Panc1 (cell line): ENCODE data around the gene SLC25A24. TPM values are rescaled to one million over a fixed set of nuclear protein-coding genes. Genes with fewer than 3 reads are reported as not detected.
"Not testable (repeated sequence)": the region's sequence is repeated elsewhere in the genome, so short reads cannot be mapped to it uniquely, and the experiment has no call there.

ENCODE experiments used
- ATAC-seq: fragments of 200-7000 bp; cut with Tn5 transposase; 2 replicates; pipeline ENCODE4 v1.9.1; 2020; ENCODE audit warnings: mild to moderate bottlenecking, moderate library complexity
- BruUV-seq: library from RNA; stranded (reverse); fragments of 400-500 nt; replicated peaks from 2 replicates; lab custom pipeline; 2021; lab: Mats Ljungman, UMichigan
- CTCF ChIA-PET: fragments of 300-600 bp; sonication (Branson Sonifier 250); formaldehyde crosslinking; loops from one replicate; lab custom pipeline; 2022; ENCODE audit warnings: antibody characterized with exemption; lab: Charles Lee
- POLR2A ChIA-PET: fragments of 300-600 bp; sonication (Branson Sonifier 250); formaldehyde crosslinking; loops from one replicate; lab custom pipeline; 2022; ENCODE audit warnings: antibody characterized with exemption; lab: Charles Lee
- DNase-seq: peaks from one replicate; pipeline ENCODE4 v3.0.0-alpha.2; 2010; ENCODE audit warnings: low read depth, low spot score
- H3K27ac ChIP-seq: 2 replicates; pipeline ENCODE4 v1.5.1; 2011; ENCODE audit warnings: mild to moderate bottlenecking, low read length, inconsistent platforms
- H3K27me3 ChIP-seq: fragments of 200-500 bp; sonication (Bioruptor generic); 2 replicates; pipeline ENCODE4 v1.6.0; 2014; ENCODE audit warnings: low read length, inconsistent platforms; ENCODE audit not compliant: control insufficient read depth, insufficient read depth
- H3K36me3 ChIP-seq: fragments of 200-500 bp; sonication (Bioruptor generic); 2 replicates; pipeline ENCODE4 v1.5.1; 2014; ENCODE audit warnings: inconsistent platforms, mild to moderate bottlenecking, low read length, moderate library complexity; ENCODE audit not compliant: control insufficient read depth, insufficient read depth
- H3K4me1 ChIP-seq: 2 replicates; pipeline ENCODE4 v1.5.1; 2011; ENCODE audit warnings: inconsistent platforms, mild to moderate bottlenecking, low read length, moderate library complexity; ENCODE audit not compliant: control insufficient read depth, insufficient read depth
- H3K4me3 ChIP-seq, 2 experiments: 2 replicates each; pipeline ENCODE4 v1.5.1; 2011 to 2012; ENCODE audit warnings: low read depth in 2 of 2, low read length in 2 of 2, mild to moderate bottlenecking in 2 of 2, inconsistent platforms in 1 of 2, moderate library complexity in 1 of 2
- H3K9me3 ChIP-seq: fragments of 200-500 bp; sonication (Bioruptor generic); 2 replicates; pipeline ENCODE4 v1.5.1; 2014; ENCODE audit warnings: low read depth, mild to moderate bottlenecking, inconsistent platforms, low read length, moderate library complexity; ENCODE audit not compliant: control insufficient read depth, insufficient read depth
- CTCF ChIP-seq: fragments of 450-650 bp; IDR thresholded peaks from 2 replicates; pipeline ENCODE4 v1.5.1; 2017; ENCODE audit warnings: mild to moderate bottlenecking
- POLR2AphosphoS5 ChIP-seq: IDR thresholded peaks from 2 replicates; pipeline ENCODE4 v1.6.1; 2012; ENCODE audit warnings: mild to moderate bottlenecking, low read depth, low read length, moderate library complexity
- SIN3A ChIP-seq: IDR thresholded peaks from 2 replicates; pipeline ENCODE4 v1.6.1; 2012; ENCODE audit warnings: low read depth, mild to moderate bottlenecking, low read length, moderate library complexity, borderline replicate concordance; ENCODE audit not compliant: insufficient read depth
- TCF7L2 ChIP-seq: IDR thresholded peaks from 2 replicates; pipeline ENCODE4 v1.6.1; 2011; ENCODE audit warnings: mild to moderate bottlenecking, low read depth, low read length, inconsistent platforms
- in situ Hi-C: cut with HindIII; loops from 2 replicates; pipeline ENCODE4 v1.10.0; 2016; ENCODE audit warnings: low sequenced_read_pairs, low pct_unique_long_range_greater_than_20kb
- intact Hi-C: fragments of 100-400 bp; cut with micrococcal nuclease; formaldehyde crosslinking; loops from one replicate; pipeline ENCODE4 v1.10.0; 2022; ENCODE audit not compliant: unreplicated experiment
- total RNA-seq: library from RNA; stranded (reverse); gene quantifications from one replicate; pipeline ENCODE4 v1.2.1, GENCODE V29; 2021; ENCODE audit not compliant: unreplicated experiment
- TF ChIP-seq, protein P1 (sequence below), 2 experiments: IDR thresholded peaks; 2 replicates each; pipeline ENCODE4 v1.6.1; 2011 to 2012; ENCODE audit warnings: low read depth in 2 of 2, control low read depth in 1 of 2, low read length in 1 of 2, mild to moderate bottlenecking in 1 of 2, moderate library complexity in 1 of 2; ENCODE audit not compliant: insufficient read depth in 1 of 2

The SLC25A24 gene
- total RNA-seq, 1 experiment from 2014 or later, result 31.8 TPM

GRCh38 chr1:108151548-108151947 lies 48.6 kb downstream of the SLC25A24 start:
- in situ Hi-C loops, result no loop called here
- TF ChIP-seq CTCF (no peak), SIN3A (no peak), POLR2AphosphoS5 (no peak), TCF7L2 (no peak)
- TF ChIP-seq, protein P1, sequence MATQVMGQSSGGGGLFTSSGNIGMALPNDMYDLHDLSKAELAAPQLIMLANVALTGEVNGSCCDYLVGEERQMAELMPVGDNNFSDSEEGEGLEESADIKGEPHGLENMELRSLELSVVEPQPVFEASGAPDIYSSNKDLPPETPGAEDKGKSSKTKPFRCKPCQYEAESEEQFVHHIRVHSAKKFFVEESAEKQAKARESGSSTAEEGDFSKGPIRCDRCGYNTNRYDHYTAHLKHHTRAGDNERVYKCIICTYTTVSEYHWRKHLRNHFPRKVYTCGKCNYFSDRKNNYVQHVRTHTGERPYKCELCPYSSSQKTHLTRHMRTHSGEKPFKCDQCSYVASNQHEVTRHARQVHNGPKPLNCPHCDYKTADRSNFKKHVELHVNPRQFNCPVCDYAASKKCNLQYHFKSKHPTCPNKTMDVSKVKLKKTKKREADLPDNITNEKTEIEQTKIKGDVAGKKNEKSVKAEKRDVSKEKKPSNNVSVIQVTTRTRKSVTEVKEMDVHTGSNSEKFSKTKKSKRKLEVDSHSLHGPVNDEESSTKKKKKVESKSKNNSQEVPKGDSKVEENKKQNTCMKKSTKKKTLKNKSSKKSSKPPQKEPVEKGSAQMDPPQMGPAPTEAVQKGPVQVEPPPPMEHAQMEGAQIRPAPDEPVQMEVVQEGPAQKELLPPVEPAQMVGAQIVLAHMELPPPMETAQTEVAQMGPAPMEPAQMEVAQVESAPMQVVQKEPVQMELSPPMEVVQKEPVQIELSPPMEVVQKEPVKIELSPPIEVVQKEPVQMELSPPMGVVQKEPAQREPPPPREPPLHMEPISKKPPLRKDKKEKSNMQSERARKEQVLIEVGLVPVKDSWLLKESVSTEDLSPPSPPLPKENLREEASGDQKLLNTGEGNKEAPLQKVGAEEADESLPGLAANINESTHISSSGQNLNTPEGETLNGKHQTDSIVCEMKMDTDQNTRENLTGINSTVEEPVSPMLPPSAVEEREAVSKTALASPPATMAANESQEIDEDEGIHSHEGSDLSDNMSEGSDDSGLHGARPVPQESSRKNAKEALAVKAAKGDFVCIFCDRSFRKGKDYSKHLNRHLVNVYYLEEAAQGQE (IDR thresholded peaks at IDR 0.05; ENCODE audit: insufficient read depth in 1 of 2, low read depth in 2 of 2, low read length in 1 of 2), result no peak
- intact Hi-C loops, result no loop called here
- DNase-seq, result no peak
- Histone ChIP-seq H3K36me3 (peaks cover 6% of the 10 kb centered on the region), H3K4me3 (no peak overlapping the region), H3K27ac (no peak overlapping the region), H3K4me1 (no peaks in the 10 kb centered on the region), H3K27me3 (no peaks in the 10 kb centered on the region), H3K9me3 (no peaks in the 10 kb centered on the region)
- BruUV-seq, result TSS peak; percentile 25
- POLR2A ChIA-PET, result no interaction called here
- CTCF ChIA-PET, result no interaction called here
- no peak for ATAC-seq

DNA sequence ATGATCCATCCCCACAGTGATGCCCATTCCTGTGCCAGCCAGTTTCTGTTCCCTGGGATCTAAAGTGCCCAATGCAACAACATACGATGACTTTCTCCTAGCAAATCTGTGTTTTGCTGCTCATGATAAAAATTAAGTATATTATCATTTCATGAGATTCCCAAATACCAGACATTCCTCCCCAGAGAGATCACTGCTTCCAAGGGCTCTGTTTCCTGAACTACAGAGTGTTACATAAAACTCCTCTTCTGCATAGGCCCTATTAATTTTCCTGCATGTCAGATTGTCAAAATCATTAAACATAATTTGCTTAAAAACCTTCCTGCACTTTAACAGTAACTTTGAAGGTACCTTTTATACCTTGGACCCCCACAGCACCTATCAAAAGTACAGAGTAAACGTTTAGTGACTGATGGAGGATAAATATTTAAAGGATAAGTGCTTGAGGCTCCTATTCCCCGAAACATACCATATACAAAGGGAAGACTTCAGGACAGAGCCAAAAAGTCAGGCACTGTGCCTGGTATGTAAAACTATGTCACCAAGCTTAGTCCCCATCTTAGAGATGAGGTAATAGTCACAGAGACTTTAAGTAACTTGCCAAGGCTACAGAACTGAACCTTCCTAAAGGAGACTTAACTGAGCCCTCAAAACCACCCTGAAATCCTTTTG lies 50.2 kb downstream of the SLC25A24 start:
- in situ Hi-C loops (no loop called here), intact Hi-C loops (no loop called here)
- no TSS peak for BruUV-seq
- H3K27me3 ChIP-seq, result no peaks in the 10 kb centered on the region
- POLR2A ChIA-PET, result no interaction called here
- no peaks in the 10 kb centered on the region for H3K9me3 ChIP-seq
- H3K4me3 ChIP-seq, result no peak overlapping the region
- no peaks in the 10 kb centered on the region for H3K4me1 ChIP-seq
- DNase-seq (no peak), ATAC-seq (no peak)
- CTCF ChIA-PET, result no interaction called here
- TF ChIP-seq POLR2AphosphoS5 (no peak), SIN3A (no peak), TCF7L2 (no peak), CTCF (no peak)
- TF ChIP-seq, protein P1 (IDR thresholded peaks at IDR 0.05; ENCODE audit: insufficient read depth in 1 of 2, low read depth in 2 of 2, low read length in 1 of 2), result no peak
- H3K27ac ChIP-seq, result no peak overlapping the region
- H3K36me3 ChIP-seq, result peaks cover 3% of the 10 kb centered on the region; the same call in 1 of the 2 replicates

GRCh38 chr1:108144569-108144968 lies 55.6 kb downstream of the SLC25A24 start:
- CTCF ChIA-PET, H3K4me3 ChIP-seq, ATAC-seq, H3K4me1 ChIP-seq, intact Hi-C loops, H3K36me3 ChIP-seq, H3K27ac ChIP-seq, BruUV-seq, DNase-seq, H3K27me3 ChIP-seq, H3K9me3 ChIP-seq, in situ Hi-C loops, POLR2A ChIA-PET: not testable (repeated sequence)
